Caki2 (cell line): ENCODE measurements around the gene KIF26B. TPM values are rescaled to one million over a fixed set of nuclear protein-coding genes. Genes with fewer than 3 reads are reported as not detected.

Experiments used
- DNase-seq: peaks from one replicate; pipeline ENCODE4 v3.0.0-alpha.2; 2015; ENCODE audit warnings: low read depth
- in situ Hi-C: cut with HindIII; loops from 2 replicates; pipeline ENCODE4 v1.10.0; 2016; ENCODE audit warnings: low sequenced_read_pairs, low pct_unique_long_range_greater_than_20kb, mixed read lengths
- total RNA-seq: library from RNA; depleted of rRNA; stranded (reverse); fragments of >200 nt; shearing (Covaris generic); gene quantifications from 2 replicates; pipeline ENCODE4 v1.2.3, GENCODE V29; 2014; ENCODE audit warnings: low replicate concordance

KIF26B gene
- total RNA-seq, 1 experiment from 2014 or later = 1.1 TPM

- no peak for DNase-seq
- in situ Hi-C loops = no loop called here
Measured at GRCh38 chr1:245248231-245248731, 93.5 kb downstream of the KIF26B start.

DNA sequence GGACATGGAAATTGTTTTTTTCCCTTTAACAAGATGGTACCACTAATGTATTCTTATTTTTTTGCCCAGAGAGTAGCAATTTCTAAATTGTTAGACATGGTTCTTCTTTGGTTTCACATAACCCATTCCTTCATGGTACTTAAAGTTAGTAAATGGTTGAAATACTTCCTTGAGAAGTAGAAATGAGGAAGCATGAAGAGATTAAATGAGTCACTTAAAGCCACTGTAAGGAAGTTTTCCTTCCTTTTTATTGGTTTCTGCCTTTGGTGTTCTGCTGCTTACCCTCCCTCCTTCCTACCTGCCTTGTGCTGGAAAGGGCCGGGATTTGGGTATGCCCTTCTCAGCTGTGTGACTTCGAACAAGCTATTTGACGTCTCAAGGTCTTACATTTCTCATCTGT is 101.0 kb downstream of the KIF26B start:
- DNase-seq = no peak
- in situ Hi-C loops = no loop called here

DNA sequence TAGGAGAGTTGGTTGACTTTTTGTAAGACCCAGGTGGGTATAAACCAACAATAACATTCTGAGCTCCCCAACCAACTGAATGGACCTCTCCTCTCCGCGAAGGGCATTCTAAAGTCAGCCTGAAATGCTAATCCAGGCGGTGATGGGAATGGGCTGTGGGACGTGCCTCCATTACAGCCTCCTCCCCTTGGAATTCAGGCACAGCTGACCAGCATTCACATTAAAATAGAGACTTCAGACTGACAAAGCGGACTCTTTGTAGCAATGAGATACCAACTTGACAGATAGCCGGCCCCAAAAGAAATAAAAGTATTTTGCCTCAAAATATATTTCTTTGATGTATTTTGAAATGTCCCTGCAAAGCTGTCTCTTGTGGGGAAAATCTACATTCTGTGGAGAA is 101.7 kb downstream of the KIF26B start:
- no peak for DNase-seq
- in situ Hi-C loops = no loop called here

- in situ Hi-C loops = no loop called here
- DNase-seq = peak; percentile 78
Measured at GRCh38 chr1:245258271-245258920, 103.6 kb downstream of the KIF26B start.

GRCh38 chr1:245260110-245260882 is 105.5 kb downstream of the KIF26B start:
- in situ Hi-C loops = no loop called here

GRCh38 chr1:245260883-245261282 is 106.1 kb downstream of the KIF26B start:
- in situ Hi-C loops = no loop called here
- no peak for DNase-seq

More at GRCh38 chr1:245260110-245260882, 105.5 kb downstream of the KIF26B start:
- peak; percentile 91 for DNase-seq

- in situ Hi-C loops = no loop called here
- peak; percentile 94 for DNase-seq
Measured at GRCh38 chr1:245261786-245262185, 107.0 kb downstream of the KIF26B start.

- in situ Hi-C loops = no loop called here
- DNase-seq = no peak
Measured at GRCh38 chr1:245263529-245264095, 108.8 kb downstream of the KIF26B start.

- no peak for DNase-seq
- in situ Hi-C loops = no loop called here
Measured at GRCh38 chr1:245264226-245264625, 109.4 kb downstream of the KIF26B start.

GRCh38 chr1:245266105-245266504 is 111.3 kb downstream of the KIF26B start:
- DNase-seq = no peak
- in situ Hi-C loops = no loop called here

DNA sequence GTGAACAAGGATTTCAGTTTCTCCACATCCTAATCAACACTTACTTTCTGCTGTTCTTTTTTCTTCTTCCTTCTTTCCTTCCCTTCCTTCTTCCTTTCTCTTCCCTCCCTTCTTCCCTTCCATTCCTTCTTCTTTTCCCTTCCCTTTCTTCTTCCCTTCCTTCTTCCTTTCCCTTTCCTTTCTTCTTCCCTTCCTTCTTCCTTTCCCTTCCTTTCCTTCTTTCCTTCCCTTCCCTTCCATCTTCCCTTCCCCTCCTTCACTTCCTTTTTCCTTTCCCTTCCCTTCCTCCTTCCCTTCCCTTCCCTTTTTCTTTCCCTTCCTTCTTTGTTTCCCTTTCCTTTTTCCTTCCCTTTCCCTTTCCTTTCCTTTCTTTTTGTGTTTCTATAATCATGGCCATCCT is 115.3 kb downstream of the KIF26B start:
- in situ Hi-C loops = no loop called here
- no peak for DNase-seq

GRCh38 chr1:245270972-245271371 is 116.2 kb downstream of the KIF26B start:
- DNase-seq = no peak
- in situ Hi-C loops = no loop called here

DNA sequence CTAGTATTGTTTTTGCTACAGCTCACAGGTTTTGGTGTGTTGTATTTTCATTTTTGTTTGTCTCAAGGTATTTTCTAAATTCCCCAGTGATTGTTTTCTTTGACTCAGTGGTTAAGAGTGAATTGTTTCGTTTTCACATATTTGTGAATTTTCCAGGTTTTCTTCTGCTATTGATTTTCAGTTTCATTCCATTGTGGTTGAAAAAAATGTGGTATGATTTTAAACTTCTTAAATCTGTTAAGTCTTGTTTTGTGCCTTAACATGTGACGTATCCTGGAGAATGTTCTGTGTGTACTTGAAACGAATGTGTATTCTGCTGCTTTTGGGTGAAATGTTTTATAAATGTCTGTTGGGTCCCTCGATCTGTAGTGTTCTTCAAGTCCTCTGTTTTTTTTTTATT is 117.9 kb downstream of the KIF26B start:
- DNase-seq = no peak
- in situ Hi-C loops = no loop called here

DNA sequence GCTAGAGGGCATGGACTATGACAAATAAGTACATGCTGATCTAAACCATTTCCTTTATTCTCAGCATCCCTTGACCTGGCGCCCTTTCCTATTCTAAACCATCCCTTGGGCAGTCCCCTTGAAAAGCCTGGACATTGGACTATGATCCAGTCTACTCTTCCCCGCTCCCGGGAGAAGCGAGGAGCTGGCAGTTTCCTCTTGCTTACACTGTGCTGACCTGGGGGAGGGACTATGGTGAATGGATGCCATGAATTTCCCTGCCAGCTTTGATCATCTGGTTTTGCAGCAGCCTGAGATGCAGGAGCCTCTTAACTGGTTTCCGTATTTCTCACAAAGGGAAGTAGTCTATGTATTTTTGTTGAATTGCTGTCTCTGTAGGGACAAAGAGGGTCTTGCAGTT is 121.7 kb downstream of the KIF26B start:
- DNase-seq = no peak
- in situ Hi-C loops = no loop called here

- in situ Hi-C loops = no loop called here
- DNase-seq = no peak
Measured at GRCh38 chr1:245277276-245277675, 122.5 kb downstream of the KIF26B start.

- no peak for DNase-seq
- in situ Hi-C loops = no loop called here
Measured at GRCh38 chr1:245278846-245279245, 124.1 kb downstream of the KIF26B start.

GRCh38 chr1:245279346-245279745 is 124.6 kb downstream of the KIF26B start:
- DNase-seq = no peak
- in situ Hi-C loops = no loop called here

GRCh38 chr1:245283001-245283400 is 128.2 kb downstream of the KIF26B start:
- in situ Hi-C loops = no loop called here
- no peak for DNase-seq

GRCh38 chr1:245285168-245285567 is 130.4 kb downstream of the KIF26B start:
- in situ Hi-C loops = no loop called here
- no peak for DNase-seq
